Pancreas (tissue), 10 donors: ENCODE measurements around the gene LANCL1. TPM values are rescaled to one million over a fixed set of nuclear protein-coding genes. Genes with fewer than 3 reads are reported as not detected.
"Not testable (repeated sequence)": the region's sequence is repeated elsewhere in the genome, so short reads cannot be mapped to it uniquely, and the experiment has no call there.

Source experiments
- ATAC-seq, 4 donors: fragments of 200-7000 bp; cut with Tn5 transposase; one replicate each; pipeline versions ENCODE4 v1.8.0 to v1.9.1; 2020; ENCODE audit warnings: mild to moderate bottlenecking in 4 of 4, moderate library complexity in 4 of 4
- DNase-seq, 6 donors: peaks; one replicate each; pipeline ENCODE4 v3.0.0-alpha.2; 2020
- FAIRE-seq: peaks from 2 replicates; lab custom pipeline; 2012; peaks lifted over from hg19 to GRCh38; lab: Jason Lieb, UNC
- H3K27ac ChIP-seq, 4 donors: fragments of 200-600 bp; sonication (generic); 1 replicate in 3 of 4; 2 replicates in 1 of 4; pipeline versions ENCODE4 v1.5.0 to v1.8.0; 2020
- H3K27me3 ChIP-seq, 4 donors: fragments of 200-600 bp; one replicate each; pipeline ENCODE4 v1.8.0; 2021
- H3K36me3 ChIP-seq, 3 donors: fragments of 200-600 bp; sonication (generic) in 1 of 3; one replicate each; pipeline versions ENCODE4 v1.5.0 to v1.8.0; 2020 to 2021
- H3K4me1 ChIP-seq, 3 donors: fragments of 200-600 bp; one replicate each; pipeline ENCODE4 v1.8.0; 2021
- H3K4me3 ChIP-seq, 4 donors: fragments of 200-600 bp; sonication (generic) in 2 of 4; one replicate each; pipeline versions ENCODE4 v1.5.0 to v1.8.0; 2020 to 2021
- H3K9me3 ChIP-seq, 4 donors: fragments of 200-600 bp; one replicate each; pipeline ENCODE4 v1.8.0; 2021
- WGBS, 2 donors: extraction: QIAGEN DNeasy Blood & Tissue Kit; methylation state at CpG; one replicate each; pipeline ENCODE4 v1.1.7; 2013; 5-methylcytosine and 5-hydroxymethylcytosine counted together
- intact Hi-C, 3 donors: fragments of 100-400 bp; cut with DNase I; formaldehyde crosslinking; loops; one replicate each; pipeline versions ENCODE4 v1.11.1 to v1.14.2; 2022
- polyA plus RNA-seq, 2 donors: library from polyadenylated mRNA; stranded (reverse); fragments of 200-250 nt; gene quantifications; one replicate each; pipeline ENCODE4 v1.2.3, GENCODE V29; 2013
- total RNA-seq, 6 donors: library from RNA; stranded (reverse); fragmentation: NEBNext Ultra II Directional in 4 of 6; extraction: Animal tissue kit (Norgen Biotek cat#: 25700) in 4 of 6; gene quantifications; one replicate each; pipeline versions ENCODE4 v1.2.1 to v1.2.4, GENCODE V29; 2021 to 2023
- TF ChIP-seq, protein P1 (sequence below), 4 donors: fragments of 200-600 bp; sonication (generic) in 3 of 4; IDR thresholded peaks; one replicate each; pipeline versions ENCODE4 v1.5.0 to v1.8.0; 2021; ENCODE audit warnings: antibody characterized with exemption in 4 of 4
- donor health status: healthy with polysubstance abuse.
- donor health status: DM: no; HTN: no; CAD: no; lungs with moderate emphysema.
- donor health status: DM: no; HTN: no; CAD: no.
- donor health status: control.
- donor health status: control.
- donor health status: Bipolar disorder and iron deficiency.
- donor health status: DM: yes; HTN: yes; CAD: no.
- donor health status: DM: no; HTN: no; CAD: no.
- donor health status: DM: no; HTN: no; CAD: no.
- donor health status: DM: yes; HTN: yes; CAD: no.

Gene LANCL1
- total and polyA plus RNA-seq, 8 donors, result 6.0 to 25.0 (median 18.2) TPM

DNA sequence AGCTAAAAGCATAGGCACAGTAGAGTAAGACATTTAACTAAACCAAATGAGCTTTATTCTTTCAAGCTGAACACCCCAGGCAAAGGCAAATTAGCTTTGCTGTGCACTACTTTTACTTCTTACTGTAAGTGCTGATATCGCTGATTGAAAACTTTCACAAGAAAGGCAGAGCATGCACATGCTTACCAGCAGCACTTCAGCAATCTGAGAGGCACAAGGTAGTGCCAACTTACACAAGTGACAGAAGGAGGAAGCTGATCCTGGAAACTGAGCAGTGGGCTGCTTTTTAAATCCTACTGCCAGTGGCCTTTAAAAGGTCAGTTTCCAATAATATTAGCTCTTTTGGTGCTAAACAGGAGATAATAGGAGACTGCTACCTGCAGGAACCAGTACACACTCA lies 43.9 kb downstream of the LANCL1 start:
- no peaks in the 10 kb centered on the region for H3K9me3 ChIP-seq
- 97% methylated on average over 1 of the region's 1 CpG for WGBS, 2 donors
- no peak for ATAC-seq
- FAIRE-seq, result no peak
- H3K27me3 ChIP-seq, result no peaks in the 10 kb centered on the region
- DNase-seq, result no peak
- no peaks in the 10 kb centered on the region for H3K4me1 ChIP-seq
- no peak overlapping the region for H3K4me3 ChIP-seq
- intact Hi-C loops, result no loop called here
- TF ChIP-seq, protein P1, sequence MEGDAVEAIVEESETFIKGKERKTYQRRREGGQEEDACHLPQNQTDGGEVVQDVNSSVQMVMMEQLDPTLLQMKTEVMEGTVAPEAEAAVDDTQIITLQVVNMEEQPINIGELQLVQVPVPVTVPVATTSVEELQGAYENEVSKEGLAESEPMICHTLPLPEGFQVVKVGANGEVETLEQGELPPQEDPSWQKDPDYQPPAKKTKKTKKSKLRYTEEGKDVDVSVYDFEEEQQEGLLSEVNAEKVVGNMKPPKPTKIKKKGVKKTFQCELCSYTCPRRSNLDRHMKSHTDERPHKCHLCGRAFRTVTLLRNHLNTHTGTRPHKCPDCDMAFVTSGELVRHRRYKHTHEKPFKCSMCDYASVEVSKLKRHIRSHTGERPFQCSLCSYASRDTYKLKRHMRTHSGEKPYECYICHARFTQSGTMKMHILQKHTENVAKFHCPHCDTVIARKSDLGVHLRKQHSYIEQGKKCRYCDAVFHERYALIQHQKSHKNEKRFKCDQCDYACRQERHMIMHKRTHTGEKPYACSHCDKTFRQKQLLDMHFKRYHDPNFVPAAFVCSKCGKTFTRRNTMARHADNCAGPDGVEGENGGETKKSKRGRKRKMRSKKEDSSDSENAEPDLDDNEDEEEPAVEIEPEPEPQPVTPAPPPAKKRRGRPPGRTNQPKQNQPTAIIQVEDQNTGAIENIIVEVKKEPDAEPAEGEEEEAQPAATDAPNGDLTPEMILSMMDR (IDR thresholded peaks at IDR 0.05), result no peak
- no peak overlapping the region for H3K27ac ChIP-seq
- H3K36me3 ChIP-seq, result peaks cover 0 to 35% (median 6%) of the 10 kb centered on the region in 3 donors

DNA sequence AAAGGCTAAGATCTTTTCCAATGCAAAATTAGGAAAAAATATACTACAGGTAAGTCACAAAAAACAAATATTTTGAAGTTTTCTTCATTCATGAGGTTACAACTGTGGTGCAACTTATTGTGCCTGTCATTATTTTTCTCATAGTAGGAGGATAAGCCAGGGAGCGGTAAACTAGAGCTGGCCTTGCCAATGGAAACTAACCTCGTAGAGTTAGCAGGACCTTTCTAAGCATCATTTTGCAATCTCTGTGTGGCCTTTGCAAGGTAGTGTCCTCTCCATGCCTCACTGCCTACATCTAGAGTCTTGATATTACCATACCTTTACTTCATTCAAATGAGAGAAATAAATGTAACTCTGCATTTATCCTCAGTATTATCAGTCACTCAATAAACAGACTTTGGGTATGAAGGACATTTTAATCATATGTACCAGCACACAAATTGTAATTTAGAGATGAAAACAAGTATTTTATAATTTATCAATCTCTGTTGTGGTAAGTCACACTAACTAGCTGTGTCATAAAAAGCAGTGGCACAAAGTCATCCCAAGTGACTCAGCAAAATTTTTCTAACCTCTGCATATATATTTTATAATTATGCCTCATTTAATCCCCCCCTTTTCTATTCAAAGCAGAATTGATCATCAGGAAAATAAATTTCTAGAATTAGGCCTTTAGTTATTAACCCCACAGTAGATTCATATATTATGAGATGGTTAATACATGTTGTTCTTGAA lies 47.0 kb downstream of the LANCL1 start:
- 90 to 96% methylated on average over 2 of the region's 2 CpGs for WGBS, 2 donors
- no peak for DNase-seq
- no peak overlapping the region for H3K27ac ChIP-seq
- FAIRE-seq, result no peak
- peaks cover 0 to 12% (median 3%) of the 10 kb centered on the region in 3 donors for H3K36me3 ChIP-seq
- H3K4me1 ChIP-seq, result no peaks in the 10 kb centered on the region
- TF ChIP-seq, protein P1 (IDR thresholded peaks at IDR 0.05), result no peak
- no peak overlapping the region for H3K4me3 ChIP-seq
- ATAC-seq, result no peak
- H3K27me3 ChIP-seq, result no peaks in the 10 kb centered on the region
- no peaks in the 10 kb centered on the region for H3K9me3 ChIP-seq
- intact Hi-C loops, result no loop called here

DNA sequence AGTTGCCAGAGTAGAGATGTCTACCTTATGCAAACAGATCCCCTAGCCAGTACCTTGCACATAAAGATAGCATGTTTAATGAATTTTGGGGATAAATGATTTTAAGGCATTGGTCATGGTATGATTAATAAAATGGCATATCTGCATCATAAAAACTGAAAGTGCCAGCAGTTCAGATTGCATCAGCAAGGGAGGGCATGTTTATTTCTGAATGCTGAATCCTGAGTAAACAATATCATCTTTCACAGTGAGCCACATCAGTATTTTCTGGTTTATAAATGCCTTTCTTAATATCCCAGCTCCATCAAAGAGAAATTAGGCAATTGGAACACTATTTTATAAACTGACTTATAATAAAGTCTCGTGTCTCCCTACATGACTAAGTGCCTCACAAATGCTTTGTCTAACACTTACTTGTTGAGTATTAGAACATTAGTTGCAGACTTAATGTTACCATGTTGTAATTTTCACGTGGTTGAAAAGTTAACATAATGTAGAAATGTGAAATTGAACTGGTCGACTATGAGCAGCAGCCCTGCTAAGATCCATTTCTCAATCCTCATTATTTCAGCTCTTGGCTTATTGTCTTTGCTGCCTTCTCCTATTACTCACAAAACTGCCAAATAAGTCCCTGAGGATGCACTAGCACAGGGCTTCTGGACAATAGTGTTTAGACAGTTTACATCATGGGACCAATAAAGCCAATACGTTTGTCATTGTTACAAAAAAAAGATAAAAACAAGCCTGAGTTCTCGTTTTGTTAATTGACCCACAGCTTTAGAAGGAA lies 48.0 kb downstream of the LANCL1 start:
- TF ChIP-seq, protein P1 (IDR thresholded peaks at IDR 0.05), result no peak
- Histone ChIP-seq H3K27ac (no peak overlapping the region), H3K4me3 (no peak overlapping the region), H3K36me3 (peaks cover 0 to 9% (median 3%) of the 10 kb centered on the region in 3 donors), H3K9me3 (no peaks in the 10 kb centered on the region), H3K4me1 (no peaks in the 10 kb centered on the region), H3K27me3 (no peaks in the 10 kb centered on the region)
- DNase-seq (no peak), FAIRE-seq (no peak), ATAC-seq (peak in 1 of 4 donors; percentile 22)
- WGBS, 2 donors, result 82 to 84% methylated on average over 5 of the region's 5 CpGs
- intact Hi-C loops, result no loop called here

DNA sequence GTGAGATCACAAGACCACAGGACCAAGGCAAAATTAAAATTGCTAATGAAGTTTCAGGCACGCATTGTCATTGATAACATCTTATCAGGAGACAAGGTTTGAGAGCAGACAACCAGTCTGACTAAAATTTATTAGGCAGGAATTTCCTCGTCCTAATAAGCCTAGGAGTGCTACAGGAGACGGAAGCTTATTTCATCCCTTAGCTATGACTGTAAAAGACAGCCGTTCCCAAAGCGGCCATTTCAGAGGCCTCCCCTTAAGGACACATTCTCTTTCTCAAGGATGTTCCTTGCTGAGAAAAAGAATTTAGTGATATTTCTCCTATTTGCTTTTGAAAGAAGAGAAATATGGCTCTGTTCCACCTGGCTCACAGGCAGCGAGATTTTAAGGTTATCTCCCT lies 49.2 kb downstream of the LANCL1 start:
- H3K9me3 ChIP-seq, ATAC-seq, H3K4me3 ChIP-seq, DNase-seq, H3K4me1 ChIP-seq, H3K27me3 ChIP-seq, intact Hi-C loops, H3K27ac ChIP-seq, H3K36me3 ChIP-seq, FAIRE-seq: not testable (repeated sequence)
- 96 to 97% methylated on average over 6 of the region's 6 CpGs for WGBS, 2 donors

DNA sequence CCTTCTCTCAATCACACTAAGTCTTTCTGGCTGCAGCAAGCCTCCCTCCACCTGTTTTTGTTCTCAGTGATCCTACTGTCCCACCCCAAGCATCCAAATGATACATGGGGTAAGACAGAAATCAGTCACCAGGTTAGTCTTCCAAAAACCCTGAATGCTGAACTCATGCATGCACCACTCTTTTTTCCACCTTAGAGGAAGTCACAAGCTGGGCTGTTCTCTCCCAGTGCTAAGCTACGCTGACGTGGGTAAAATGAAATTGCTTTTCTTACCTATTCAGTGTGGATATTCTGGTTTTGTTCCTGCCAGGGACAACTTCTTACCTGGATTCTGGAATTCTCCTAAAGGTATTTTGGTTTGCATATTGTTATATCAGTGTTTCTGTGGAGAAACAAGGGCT lies 54.2 kb downstream of the LANCL1 start:
- H3K27me3 ChIP-seq, result no peaks in the 10 kb centered on the region
- no peak for FAIRE-seq
- DNase-seq, result no peak
- WGBS, 2 donors, result 64 to 71% methylated on average over 2 of the region's 2 CpGs
- no peaks in the 10 kb centered on the region for H3K36me3 ChIP-seq
- no peaks in the 10 kb centered on the region for H3K9me3 ChIP-seq
- H3K4me1 ChIP-seq, result no peaks in the 10 kb centered on the region
- no peak for ATAC-seq
- intact Hi-C loops, result no loop called here
- H3K27ac ChIP-seq, result no peak overlapping the region
- H3K4me3 ChIP-seq, result no peak overlapping the region
- TF ChIP-seq, protein P1 (IDR thresholded peaks at IDR 0.05), result no peak
